ENCODE measurements around the gene JPT2.

- TF ChIP-seq CTCF (IDR thresholded peaks at IDR 0.05) (no peak), POLR2A (IDR thresholded peaks at IDR 0.05) (no peak)
Observed at GRCh38 chr16:1645914-1646525, 32.1 kb upstream of the JPT2 start.

All from body of pancreas (tissue), 4 donors.